GM23248 (cell line): ENCODE results near the gene C1QTNF3. TPM values are rescaled to one million over a fixed set of nuclear protein-coding genes. Genes with fewer than 3 reads are reported as not detected.

Source experiments
- DNase-seq: peaks from one replicate; pipeline ENCODE4 v3.0.0-alpha.2; 2015
- H2AFZ ChIP-seq: fragments of 200-600 bp; sonication (generic); 2 replicates; pipeline ENCODE4 v1.6.1; 2016; ENCODE audit warnings: antibody characterized with exemption
- H3F3A ChIP-seq: fragments of 200-600 bp; sonication (generic); 2 replicates; pipeline ENCODE4 v1.6.1; 2016; ENCODE audit warnings: mild to moderate bottlenecking, antibody characterized with exemption, mixed run types; ENCODE audit not compliant: insufficient read depth
- H3K27ac ChIP-seq: fragments of 200-600 bp; sonication (generic); 2 replicates; pipeline ENCODE4 v1.5.1; 2016; ENCODE audit warnings: mild to moderate bottlenecking
- H3K27me3 ChIP-seq: fragments of 200-600 bp; sonication (generic); replicated peaks from 2 replicates; pipeline ENCODE4 v1.6.1; 2016; ENCODE audit warnings: mild to moderate bottlenecking; ENCODE audit not compliant: insufficient read depth
- H3K36me3 ChIP-seq: fragments of 200-600 bp; sonication (generic); 2 replicates; pipeline ENCODE4 v1.6.1; 2016; ENCODE audit warnings: low read depth, mild to moderate bottlenecking
- H3K4me1 ChIP-seq: fragments of 200-600 bp; sonication (generic); 2 replicates; pipeline ENCODE4 v1.6.1; 2016; ENCODE audit warnings: mild to moderate bottlenecking; ENCODE audit not compliant: insufficient read depth
- H3K4me2 ChIP-seq: fragments of 200-600 bp; sonication (generic); one replicate; pipeline ENCODE4 v1.6.1; 2016; ENCODE audit warnings: mild to moderate bottlenecking; ENCODE audit not compliant: unreplicated experiment
- H3K4me3 ChIP-seq: fragments of 200-600 bp; sonication (generic); 2 replicates; pipeline ENCODE4 v1.5.1; 2016; ENCODE audit warnings: mild to moderate bottlenecking
- H3K79me2 ChIP-seq: fragments of 200-600 bp; sonication (generic); 2 replicates; pipeline ENCODE4 v1.6.1; 2016; ENCODE audit warnings: mild to moderate bottlenecking; ENCODE audit not compliant: insufficient read depth
- H3K9ac ChIP-seq: fragments of 200-600 bp; sonication (generic); 2 replicates; pipeline ENCODE4 v1.6.1; 2016; ENCODE audit warnings: mild to moderate bottlenecking
- H3K9me2 ChIP-seq: fragments of 200-600 bp; sonication (generic); 2 replicates; pipeline ENCODE4 v1.6.1; 2016; ENCODE audit warnings: mixed run types, mild to moderate bottlenecking, moderate library complexity; ENCODE audit not compliant: insufficient read depth
- H3K9me3 ChIP-seq: fragments of 200-600 bp; sonication (generic); one replicate; pipeline ENCODE4 v1.6.1; 2017; ENCODE audit warnings: low read depth
- H4K20me1 ChIP-seq: fragments of 200-600 bp; sonication (generic); 2 replicates; pipeline ENCODE4 v1.6.0; 2016; ENCODE audit not compliant: insufficient read depth
- EZH2 ChIP-seq: fragments of 200-600 bp; sonication (generic); IDR thresholded peaks from 2 replicates; pipeline ENCODE4 v1.6.1; 2018; ENCODE audit warnings: antibody characterized with exemption, mild to moderate bottlenecking; ENCODE audit not compliant: insufficient read depth, poor library complexity, severe bottlenecking
- EZH2phosphoT487 ChIP-seq: fragments of 200-600 bp; sonication (generic); IDR thresholded peaks from 2 replicates; pipeline ENCODE4 v1.6.1; 2018; ENCODE audit warnings: antibody characterized with exemption, moderate library complexity, mild to moderate bottlenecking, low read depth; ENCODE audit not compliant: insufficient read depth
- WGBS, 2 experiments: methylation state at CpG; one replicate each; pipeline ENCODE4 v1.1.6; 2015 to 2017; ENCODE audit warnings: low lambda C conversion rate in 2 of 2, low coverage in 1 of 2; ENCODE audit errors: missing lambda C conversion rate in 2 of 2; 5-methylcytosine and 5-hydroxymethylcytosine counted together
- in situ Hi-C: fragments of 300-500 bp; cut with MboI; formaldehyde crosslinking; loops from 2 replicates; pipeline ENCODE4 v1.15.0; 2020
- polyA plus RNA-seq: library from polyadenylated mRNA; unstranded; fragments of >200 nt; fragmentation: Nextera tagmentation; extraction: Ambion mirVana; gene quantifications from 2 replicates; pipeline ENCODE4 v1.2.1, GENCODE V29; 2016
- total RNA-seq: library from RNA; depleted of rRNA; stranded (reverse); fragments of >200 nt; shearing (Covaris generic); gene quantifications from 2 replicates; pipeline ENCODE4 v1.2.3, GENCODE V29; 2014

C1QTNF3 gene
- total and polyA plus RNA-seq, 2 experiments from 2014 or later: 0.11 to 0.58 TPM

- Histone ChIP-seq H3K79me2 (no peaks in the 10 kb centered on the region), H3K27ac (peak overlapping the region; percentile 55), H3K4me3 (no peak overlapping the region), H2AFZ (peak overlapping the region; percentile 48; the same call in 1 of the 2 replicates), H3K9me2 (no peaks in the 10 kb centered on the region), H3K4me1 (peaks cover 13% of the 10 kb centered on the region), H3K27me3 (no peaks in the 10 kb centered on the region), H3F3A (peaks cover 12% of the 10 kb centered on the region), H3K9ac (peak overlapping the region; percentile 22; the same call in 1 of the 2 replicates), H3K36me3 (peaks cover 9% of the 10 kb centered on the region; the same call in 1 of the 2 replicates), H4K20me1 (no peaks in the 10 kb centered on the region), H3K9me3 (no peaks in the 10 kb centered on the region), H3K4me2 (no peak overlapping the region)
- TF ChIP-seq EZH2 (no peak), EZH2phosphoT487 (no peak)
- WGBS, 2 experiments: 21 to 24% methylated on average over 6 of the region's 6 CpGs
- in situ Hi-C loops: no loop called here
- peak; percentile 93 for DNase-seq
These were observed 45.6 kb downstream of the C1QTNF3 start for GRCh38 chr5:33997331-33997983.

DNA sequence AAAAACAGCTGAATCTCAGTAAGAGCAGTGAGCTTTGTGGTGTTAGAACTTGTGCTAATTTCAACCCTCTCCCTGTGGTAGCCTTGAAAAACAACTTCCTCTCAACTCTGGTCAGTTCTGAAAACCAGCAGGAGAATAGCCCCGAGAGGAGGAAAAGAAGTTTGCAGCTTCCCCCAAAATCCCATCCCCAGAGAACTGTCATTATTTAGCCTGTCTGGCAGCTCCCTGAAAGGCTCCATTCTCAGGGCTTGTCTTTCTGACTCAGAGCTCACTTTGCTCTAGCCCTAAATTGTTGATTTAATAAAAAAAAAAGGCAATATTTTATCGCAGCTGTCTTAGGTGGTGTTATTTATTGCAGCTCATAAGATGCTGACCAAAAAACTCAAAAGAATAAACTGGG, 47.1 kb downstream of the C1QTNF3 start:
- no peak overlapping the region for H2AFZ ChIP-seq
- no peaks in the 10 kb centered on the region for H3K27me3 ChIP-seq
- peaks cover 12% of the 10 kb centered on the region for H3F3A ChIP-seq
- no peak overlapping the region for H3K4me3 ChIP-seq
- H3K4me2 ChIP-seq: no peak overlapping the region
- peaks cover 13% of the 10 kb centered on the region for H3K4me1 ChIP-seq
- TF ChIP-seq EZH2phosphoT487: no peak
- TF ChIP-seq EZH2: no peak
- H4K20me1 ChIP-seq: no peaks in the 10 kb centered on the region
- no peak for DNase-seq
- H3K79me2 ChIP-seq: no peaks in the 10 kb centered on the region
- H3K9ac ChIP-seq: no peak overlapping the region
- no peaks in the 10 kb centered on the region for H3K9me3 ChIP-seq
- H3K36me3 ChIP-seq: peaks cover 9% of the 10 kb centered on the region; the same call in 1 of the 2 replicates
- no peak overlapping the region for H3K27ac ChIP-seq
- WGBS, 2 experiments: 75 to 76% methylated on average over 2 of the region's 2 CpGs
- in situ Hi-C loops: no loop called here
- no peaks in the 10 kb centered on the region for H3K9me2 ChIP-seq

DNA sequence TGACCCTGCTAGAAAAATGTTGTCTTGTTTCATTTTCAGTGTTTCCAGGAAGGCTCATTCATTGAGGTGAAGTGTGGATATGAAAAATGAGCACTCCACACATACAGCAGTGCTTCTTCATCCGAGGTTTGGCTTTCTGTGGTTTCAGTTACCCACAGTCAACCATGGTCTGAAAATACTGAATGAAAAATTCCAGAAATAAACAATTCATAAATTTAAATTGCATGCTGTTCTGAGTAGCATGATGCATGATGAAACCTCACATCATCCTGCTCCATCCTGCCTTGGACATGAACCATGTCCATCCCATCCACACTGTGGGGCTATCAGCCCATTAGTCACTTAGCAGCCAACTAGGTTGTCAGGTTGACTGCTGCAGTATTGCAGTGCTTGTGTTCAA, 48.2 kb downstream of the C1QTNF3 start:
- TF ChIP-seq EZH2: no peak
- no peak for TF ChIP-seq EZH2phosphoT487
- Histone ChIP-seq H3K4me2 (peak overlapping the region; percentile 12), H3K36me3 (0 out of 2 replicates have a peak, but pooled peaks cover 6% of the 10 kb centered on the region), H3K9ac (peak overlapping the region; percentile 62), H3K4me3 (no peak overlapping the region), H3F3A (peaks cover 12% of the 10 kb centered on the region), H3K9me3 (no peaks in the 10 kb centered on the region), H2AFZ (peak overlapping the region; percentile 74), H3K27me3 (no peaks in the 10 kb centered on the region), H3K9me2 (no peaks in the 10 kb centered on the region), H4K20me1 (no peaks in the 10 kb centered on the region), H3K79me2 (no peaks in the 10 kb centered on the region), H3K4me1 (peaks cover 13% of the 10 kb centered on the region), H3K27ac (peak overlapping the region; percentile 66)
- in situ Hi-C loops: no loop called here
- WGBS, 2 experiments: 6 to 9% methylated on average over 1 of the region's 1 CpG
- peak; percentile 72 for DNase-seq

GRCh38 chr5:33992864-33993263, 50.1 kb downstream of the C1QTNF3 start:
- Histone ChIP-seq H3K4me1 (peaks cover 13% of the 10 kb centered on the region), H3K27me3 (no peaks in the 10 kb centered on the region), H3K36me3 (peaks cover 19% of the 10 kb centered on the region; the same call in 1 of the 2 replicates), H3K4me2 (no peak overlapping the region), H3F3A (peaks cover 9% of the 10 kb centered on the region), H3K9me2 (no peaks in the 10 kb centered on the region), H3K9ac (no peak overlapping the region), H3K4me3 (no peak overlapping the region), H2AFZ (no peak overlapping the region), H4K20me1 (no peaks in the 10 kb centered on the region), H3K9me3 (no peaks in the 10 kb centered on the region), H3K27ac (no peak overlapping the region), H3K79me2 (no peaks in the 10 kb centered on the region)
- in situ Hi-C loops: no loop called here
- no peak for DNase-seq
- TF ChIP-seq EZH2phosphoT487: no peak
- TF ChIP-seq EZH2: no peak
- WGBS, 2 experiments: 76 to 88% methylated on average over 2 of the region's 2 CpGs
